LNCaP clone FGC (cell line): ENCODE data around the gene PMIS2.

Experiments used
- DNase-seq: peaks from one replicate; pipeline ENCODE4 v3.0.0-alpha.2; 2011; ENCODE audit warnings: low read depth
- H3K4me3 ChIP-seq: 2 replicates; pipeline ENCODE4 v1.5.1; 2011; ENCODE audit warnings: mild to moderate bottlenecking, low read depth, low read length, control low read depth
- TF ChIP-seq, protein P1 (sequence below): IDR thresholded peaks from 2 replicates; pipeline ENCODE4 v1.5.1; 2012; ENCODE audit warnings: mild to moderate bottlenecking; ENCODE audit not compliant: control insufficient read depth, insufficient read depth; ENCODE audit errors: extremely low read depth

Gene PMIS2

GRCh38 chr19:35551091-35551810 is 34.7 kb upstream of the PMIS2 start:
- no peak overlapping the region for H3K4me3 ChIP-seq
- TF ChIP-seq, protein P1, sequence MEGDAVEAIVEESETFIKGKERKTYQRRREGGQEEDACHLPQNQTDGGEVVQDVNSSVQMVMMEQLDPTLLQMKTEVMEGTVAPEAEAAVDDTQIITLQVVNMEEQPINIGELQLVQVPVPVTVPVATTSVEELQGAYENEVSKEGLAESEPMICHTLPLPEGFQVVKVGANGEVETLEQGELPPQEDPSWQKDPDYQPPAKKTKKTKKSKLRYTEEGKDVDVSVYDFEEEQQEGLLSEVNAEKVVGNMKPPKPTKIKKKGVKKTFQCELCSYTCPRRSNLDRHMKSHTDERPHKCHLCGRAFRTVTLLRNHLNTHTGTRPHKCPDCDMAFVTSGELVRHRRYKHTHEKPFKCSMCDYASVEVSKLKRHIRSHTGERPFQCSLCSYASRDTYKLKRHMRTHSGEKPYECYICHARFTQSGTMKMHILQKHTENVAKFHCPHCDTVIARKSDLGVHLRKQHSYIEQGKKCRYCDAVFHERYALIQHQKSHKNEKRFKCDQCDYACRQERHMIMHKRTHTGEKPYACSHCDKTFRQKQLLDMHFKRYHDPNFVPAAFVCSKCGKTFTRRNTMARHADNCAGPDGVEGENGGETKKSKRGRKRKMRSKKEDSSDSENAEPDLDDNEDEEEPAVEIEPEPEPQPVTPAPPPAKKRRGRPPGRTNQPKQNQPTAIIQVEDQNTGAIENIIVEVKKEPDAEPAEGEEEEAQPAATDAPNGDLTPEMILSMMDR: no peak
- no peak for DNase-seq

GRCh38 chr19:35552534-35553384 is 33.2 kb upstream of the PMIS2 start:
- TF ChIP-seq, protein P1: no peak
- H3K4me3 ChIP-seq: no peak overlapping the region
- no peak for DNase-seq

GRCh38 chr19:35553385-35554000 is 32.5 kb upstream of the PMIS2 start:
- TF ChIP-seq, protein P1: no peak

DNA sequence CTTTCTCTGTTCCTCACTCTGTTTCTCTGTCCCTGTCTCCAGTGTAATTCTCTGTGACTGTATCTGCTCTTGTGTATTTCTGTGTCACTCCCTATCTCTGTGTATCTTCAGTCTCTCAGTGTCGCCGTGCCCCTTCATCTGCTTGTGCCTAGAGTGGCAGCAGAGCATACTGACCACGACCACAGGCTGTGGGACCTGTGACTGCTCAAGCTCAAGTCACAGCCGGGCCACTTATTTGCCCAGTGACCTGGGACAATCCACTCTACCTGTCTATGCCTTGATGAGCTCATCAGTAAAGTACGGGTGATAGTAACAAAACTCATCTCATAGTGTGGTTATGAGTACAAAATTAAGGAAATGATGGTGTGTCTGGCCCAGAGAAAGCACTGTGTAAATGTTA is 31.9 kb upstream of the PMIS2 start:
- no peak overlapping the region for H3K4me3 ChIP-seq
- TF ChIP-seq, protein P1: no peak
- DNase-seq: no peak

More at GRCh38 chr19:35553385-35554000, 32.5 kb upstream of the PMIS2 start:
- no peak overlapping the region for H3K4me3 ChIP-seq
- no peak for DNase-seq

GRCh38 chr19:35555301-35556005 is 30.5 kb upstream of the PMIS2 start:
- H3K4me3 ChIP-seq: no peak overlapping the region
- no peak for DNase-seq

More at GRCh38 chr19:35555301-35556005, 30.5 kb upstream of the PMIS2 start:
- TF ChIP-seq, protein P1: peak; percentile 21; the same call in 1 of the 2 replicates
